Measurements from ENCODE around the gene ABHD17B.

GRCh38 chr9:71830153-71830552 is 80.8 kb downstream of the ABHD17B start:
- TF ChIP-seq CTCF (IDR thresholded peaks at IDR 0.05) (no peak), POLR2AphosphoS5 (IDR thresholded peaks at IDR 0.05) (no peak), POLR2A (IDR thresholded peaks at IDR 0.05) (no peak)

All from breast epithelium (tissue), 3 donors.